GM18861 (cell line): Measurements from ENCODE around the gene CFAP53.
A peak's percentile ranks its signal among the peaks of the same experiment; 100 is the strongest.
"Not testable (repeated sequence)": the region's sequence is repeated elsewhere in the genome, so short reads cannot be mapped to it uniquely, and the experiment has no call there.

ENCODE experiments used
- ATAC-seq: cut with Tn5 transposase; IDR thresholded peaks from one replicate; pipeline ENCODE4 v1.9.1; 2021; ENCODE audit not compliant: unreplicated experiment

Gene CFAP53

DNA sequence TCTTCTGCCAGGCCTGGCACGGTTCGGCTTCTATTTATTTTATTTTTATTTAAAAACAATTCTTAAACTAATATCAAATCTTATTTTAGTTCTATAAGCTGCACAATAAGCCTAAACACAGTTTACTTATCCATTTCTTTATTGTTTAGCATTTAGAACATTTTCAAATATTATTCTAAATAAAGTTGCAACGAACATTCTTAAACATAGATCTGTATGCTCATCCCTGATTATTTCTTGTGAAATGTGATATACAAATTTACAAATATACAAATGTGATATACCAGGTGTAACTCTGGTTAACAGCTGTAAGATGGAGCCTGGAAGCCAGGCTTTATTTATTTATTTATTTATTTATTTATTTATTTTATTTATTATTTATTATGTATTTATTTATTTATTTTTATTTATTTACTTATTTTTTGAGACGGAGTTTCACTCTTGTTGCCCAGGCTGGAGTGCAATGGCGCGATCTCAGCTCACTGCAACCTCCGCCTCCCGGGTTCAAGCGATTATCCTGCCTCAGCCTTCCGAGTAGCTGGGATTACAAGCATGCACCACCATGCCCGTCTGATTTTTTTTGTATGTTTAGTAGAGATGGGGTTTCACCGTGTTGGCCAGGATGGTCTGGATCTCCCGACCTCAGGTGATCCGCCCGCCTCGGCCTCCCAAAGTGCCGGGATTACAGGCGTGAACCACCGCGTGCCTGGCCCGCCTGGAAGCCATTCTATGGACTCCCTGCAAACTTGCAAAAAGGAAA lies 22.2 kb upstream of the CFAP53 start:
- not testable (repeated sequence) for ATAC-seq

- peak; percentile 85 for ATAC-seq
Measured at GRCh38 chr18:50287441-50288347, 21.4 kb upstream of the CFAP53 start, which contains the start of gene CXXC1. CXXC1 (minus strand) TSS chr18:50287692; CDS start chr18:50287589, 103 bp downstream.

- ATAC-seq = no peak
Measured at GRCh38 chr18:50287028-50287440, 20.7 kb upstream of the CFAP53 start.

DNA sequence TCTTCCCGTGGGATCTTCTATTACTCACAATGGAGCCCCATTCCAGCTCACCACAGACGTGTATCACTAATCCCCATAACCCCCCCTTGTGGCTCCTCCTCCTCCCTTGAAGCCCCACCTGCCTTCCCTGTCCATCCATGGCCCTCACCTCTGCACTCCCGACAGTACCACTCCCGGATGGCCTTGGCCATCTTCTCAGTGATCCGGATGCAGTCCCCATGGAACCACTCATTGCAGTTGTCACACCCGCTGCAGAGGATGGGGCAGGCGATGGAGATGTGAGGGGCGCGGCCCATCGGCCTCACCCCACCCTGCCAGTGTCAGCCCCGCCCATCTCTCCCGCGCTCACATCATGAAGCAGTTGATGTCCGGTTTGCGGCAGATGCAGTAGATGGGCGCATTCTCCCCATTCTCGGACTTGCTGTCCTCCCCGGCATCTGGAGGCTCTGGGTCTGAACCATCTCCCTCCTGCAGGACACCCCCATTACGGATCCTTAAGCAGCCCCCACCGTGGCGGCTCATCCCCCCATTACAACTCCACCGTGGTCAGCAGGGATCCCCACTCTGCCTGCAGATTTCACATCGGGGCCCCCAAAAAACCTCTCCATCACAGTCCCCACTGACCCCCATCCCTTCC lies 20.2 kb upstream of the CFAP53 start:
- no peak for ATAC-seq

DNA sequence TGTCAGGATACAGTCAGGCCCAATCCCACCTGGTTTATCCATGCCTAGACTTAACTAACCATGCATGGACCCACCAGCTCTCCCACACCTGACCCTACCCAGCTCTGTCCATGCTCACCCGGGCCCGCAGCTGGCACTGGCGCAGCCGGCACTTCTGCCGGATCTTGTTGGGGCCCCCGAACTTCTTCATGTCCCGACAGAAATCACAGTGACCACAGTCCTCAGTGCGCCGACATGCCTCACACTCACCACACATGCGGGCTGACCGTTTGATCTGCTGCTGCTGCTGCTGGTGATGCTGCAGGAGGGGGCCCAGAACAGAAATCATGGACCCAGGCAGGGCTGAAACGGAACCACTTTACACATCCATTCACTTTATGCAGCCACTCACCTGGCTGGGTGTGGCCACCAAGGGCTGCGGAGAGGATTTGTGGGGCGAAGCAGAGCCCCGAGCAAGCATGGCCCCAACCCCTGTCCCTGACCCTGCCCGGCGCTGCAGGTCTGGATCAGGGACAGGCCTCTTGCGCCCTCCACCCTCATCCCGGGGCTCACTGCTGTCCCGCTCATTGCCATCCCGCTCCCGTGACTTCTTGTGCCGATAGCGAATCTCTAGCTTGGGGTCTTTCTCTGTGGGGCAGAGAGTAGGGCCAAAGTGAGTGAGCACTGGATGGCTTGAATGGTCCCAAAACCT lies 19.5 kb upstream of the CFAP53 start:
- ATAC-seq = no peak

DNA sequence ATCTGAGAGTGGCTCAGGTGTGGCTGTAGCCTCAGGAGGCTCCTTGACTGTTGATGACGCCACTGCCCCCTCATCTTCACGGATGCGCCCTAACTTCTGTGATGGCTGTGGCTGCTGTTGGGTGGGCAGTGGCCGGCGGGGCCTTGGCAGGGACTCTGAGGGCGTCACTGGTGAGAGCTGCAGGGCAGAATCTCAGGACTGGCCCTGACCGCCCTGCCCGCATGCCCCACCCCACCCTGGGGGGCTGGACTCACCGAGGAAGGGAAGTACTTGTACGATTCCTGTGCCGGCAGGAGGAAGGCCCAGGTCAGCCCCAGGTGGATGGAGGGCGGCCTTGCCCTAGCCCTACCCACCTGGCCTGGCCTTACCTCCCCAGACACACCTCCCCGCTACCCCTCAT lies 18.8 kb upstream of the CFAP53 start:
- no peak for ATAC-seq

- ATAC-seq = no peak
Measured at GRCh38 chr18:50284255-50284885, 18.1 kb upstream of the CFAP53 start.

DNA sequence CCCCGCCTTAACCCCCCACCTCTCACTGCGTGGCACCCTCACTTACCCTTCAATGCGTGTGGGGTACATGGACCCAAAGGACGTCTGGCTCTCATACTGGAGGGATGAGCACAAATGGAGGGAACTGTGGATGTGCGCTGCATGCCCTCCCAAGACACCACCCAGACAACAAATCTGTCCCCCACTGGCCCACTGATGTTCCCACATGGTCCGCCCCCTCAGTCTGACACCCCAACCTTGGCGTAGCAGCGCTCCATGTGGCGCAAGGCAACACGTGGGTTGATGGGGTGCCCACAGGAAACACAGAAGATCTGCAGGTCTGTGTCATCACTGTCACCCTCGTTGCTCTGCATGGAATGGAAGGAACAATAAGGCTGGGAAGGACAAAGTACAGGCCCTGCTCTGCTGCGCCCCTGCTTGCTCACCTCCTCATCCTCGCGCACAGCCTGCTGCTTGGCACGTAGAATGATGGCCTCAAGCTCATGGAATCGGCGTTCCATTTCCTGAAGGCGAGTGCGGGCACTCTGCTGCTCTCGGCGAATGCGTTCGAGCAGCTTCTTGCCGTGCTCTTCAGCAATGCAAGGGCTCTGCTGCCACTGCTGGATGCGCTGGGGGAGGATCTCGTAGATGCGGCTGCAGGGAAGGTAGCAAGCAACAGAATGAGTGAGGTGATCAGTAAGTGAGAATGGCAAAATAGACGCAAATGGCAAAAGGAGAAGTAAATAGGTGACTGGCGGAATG lies 17.3 kb upstream of the CFAP53 start:
- no peak for ATAC-seq

DNA sequence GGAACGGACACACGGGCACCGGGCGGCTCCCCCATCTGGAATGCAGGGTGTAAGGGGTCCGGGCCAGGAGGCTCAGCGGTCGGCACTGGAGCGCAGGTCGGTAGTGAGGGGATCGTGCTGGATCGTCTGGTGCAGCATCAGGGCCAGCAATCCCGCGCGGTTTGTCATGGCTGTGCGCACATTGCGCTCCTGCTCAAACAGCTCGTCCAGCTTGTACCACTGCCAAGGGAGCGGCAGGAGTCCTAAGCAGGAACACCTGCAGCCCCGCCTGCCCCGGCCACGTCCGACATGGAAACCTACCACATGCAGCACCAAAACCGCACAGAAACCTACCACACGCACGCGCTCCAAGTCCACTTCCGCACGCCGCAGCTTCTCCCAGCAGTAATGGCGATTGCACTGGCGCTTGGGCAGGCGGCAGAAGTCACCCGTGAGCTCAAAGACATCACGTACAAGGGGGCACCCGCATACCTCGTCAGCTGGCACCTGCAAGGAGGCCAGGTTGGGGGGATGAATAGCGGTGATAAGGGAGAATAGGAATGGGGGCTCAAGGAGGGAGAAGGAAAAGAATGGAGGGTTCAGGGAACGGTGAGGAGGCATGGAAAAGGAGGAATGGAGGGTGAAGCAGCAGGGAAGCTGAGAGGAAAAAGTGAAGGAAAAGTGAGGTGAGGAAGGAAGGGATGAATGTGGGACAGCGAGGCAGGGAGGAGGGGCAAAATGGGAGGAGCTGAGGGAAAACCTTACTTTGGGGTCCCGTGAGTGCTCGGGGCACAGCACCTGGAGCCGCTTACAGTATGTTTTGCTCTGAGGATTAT lies 16.4 kb upstream of the CFAP53 start:
- ATAC-seq = no peak

- ATAC-seq = no peak
Measured at GRCh38 chr18:50281972-50282520, 15.8 kb upstream of the CFAP53 start.

DNA sequence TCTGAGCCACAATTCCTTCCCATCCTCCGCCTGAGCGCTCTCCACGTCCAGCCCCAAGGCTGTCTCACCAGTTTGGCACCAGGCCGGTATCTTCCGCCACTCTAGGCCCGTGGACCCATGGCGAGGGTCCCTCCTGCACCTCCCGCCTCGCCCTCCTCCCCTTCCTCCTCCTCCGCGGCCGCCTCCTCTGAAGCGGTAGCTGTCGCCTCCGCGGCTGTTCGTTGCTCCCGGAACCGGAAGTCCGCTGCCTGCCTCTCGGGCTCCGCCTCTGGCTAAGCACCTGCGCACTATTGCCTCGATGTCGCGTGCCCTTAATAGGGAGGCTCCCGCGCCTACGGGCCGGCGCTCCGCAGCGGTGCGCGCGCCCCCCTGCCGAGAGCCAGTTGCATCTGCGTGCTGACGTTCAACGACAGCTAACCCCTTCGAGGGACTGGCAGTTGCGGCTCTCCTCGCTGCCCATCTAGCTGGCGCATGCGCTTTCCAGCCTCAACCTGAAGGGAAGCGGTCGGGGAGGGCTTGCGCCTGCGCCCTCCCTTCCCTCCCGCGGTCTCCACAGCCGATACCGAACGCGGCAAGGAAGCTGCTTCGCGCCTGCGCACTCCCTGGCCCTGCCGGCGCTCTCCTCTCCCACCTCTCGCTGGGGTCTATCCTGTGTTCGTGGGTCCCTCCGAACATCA lies 15.1 kb upstream of the CFAP53 start, which contains the start of gene MBD1:
MBD1 (minus strand) TSS at position 229 of the 677 bp plus-strand sequence. CDS start 1,531 bp downstream, outside the sequence.
- peak; percentile 86 for ATAC-seq

GRCh38 chr18:50280707-50281294 lies 14.5 kb upstream of the CFAP53 start:
- ATAC-seq = no peak

- ATAC-seq = no peak
Measured at GRCh38 chr18:50279752-50280151, 13.5 kb upstream of the CFAP53 start.

DNA sequence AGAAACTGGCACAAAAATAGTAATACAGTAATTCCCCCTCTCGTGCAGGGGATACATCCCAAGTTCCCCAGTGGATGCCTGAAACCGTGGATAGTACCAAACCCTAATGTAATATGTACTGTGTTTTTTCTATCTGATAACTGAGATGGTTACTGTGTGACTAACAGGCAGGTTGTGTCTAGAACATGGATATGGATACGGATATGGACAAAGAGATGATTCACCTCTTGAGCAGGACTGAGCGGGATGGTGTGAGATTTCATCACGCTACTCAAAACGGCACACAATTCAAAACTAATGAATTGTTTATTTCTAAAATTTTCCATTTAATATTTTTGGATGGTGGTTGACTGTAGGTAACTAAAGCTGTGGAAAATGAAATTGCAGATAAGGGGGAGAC lies 11.6 kb upstream of the CFAP53 start:
- ATAC-seq = no peak

- ATAC-seq = no peak
Measured at GRCh38 chr18:50276452-50276851, 10.2 kb upstream of the CFAP53 start.

GRCh38 chr18:50275503-50276036 lies 9.3 kb upstream of the CFAP53 start:
- no peak for ATAC-seq

GRCh38 chr18:50274941-50275340 lies 8.6 kb upstream of the CFAP53 start:
- no peak for ATAC-seq
